Glomerular visceral epithelial cell (primary cell): ENCODE data around the gene GGA3.
"Not testable (repeated sequence)": the region's sequence is repeated elsewhere in the genome, so short reads cannot be mapped to it uniquely, and the experiment has no call there.

Source experiments
- DNase-seq: peaks from one replicate; pipeline ENCODE4 v3.0.0-alpha.2; 2016; ENCODE audit errors: extremely low spot score

The GGA3 gene

GRCh38 chr17:75218131-75218530 lies 43.3 kb downstream of the GGA3 start:
- no peak for DNase-seq

GRCh38 chr17:75209061-75209460 lies 52.3 kb downstream of the GGA3 start:
- no peak for DNase-seq

- no peak for DNase-seq
These were observed 53.2 kb downstream of the GGA3 start for GRCh38 chr17:75208161-75208560.

- no peak for DNase-seq
These were observed 53.6 kb downstream of the GGA3 start for GRCh38 chr17:75207760-75208159.

GRCh38 chr17:75207050-75207407 lies 54.4 kb downstream of the GGA3 start:
- not testable (repeated sequence) for DNase-seq

GRCh38 chr17:75205793-75206163 lies 55.6 kb downstream of the GGA3 start:
- no peak for DNase-seq

GRCh38 chr17:75205037-75205792 lies 56.2 kb downstream of the GGA3 start, which contains the start of gene NUP85:
Gene NUP85 (plus strand): TSS chr17:75205679. CDS start chr17:75205762, 83 bp downstream.
- DNase-seq = peak; percentile 96

GRCh38 chr17:75199886-75200618 lies 61.4 kb downstream of the GGA3 start:
- no peak for DNase-seq

- peak; percentile 89 for DNase-seq
These were observed 66.5 kb downstream of the GGA3 start for GRCh38 chr17:75194879-75195278.

GRCh38 chr17:75191584-75191983 lies 69.8 kb downstream of the GGA3 start:
- DNase-seq = peak; percentile 81

GRCh38 chr17:75188614-75189013 lies 72.8 kb downstream of the GGA3 start:
- DNase-seq = no peak
